Hematopoietic multipotent progenitor cell (in vitro differentiated cells): ENCODE results near the gene KHDC4. TPM values are rescaled to one million over a fixed set of nuclear protein-coding genes. Genes with fewer than 3 reads are reported as not detected.

Experiments used
- DNase-seq, 3 donors: peaks; one replicate each; pipeline ENCODE4 v3.0.0-alpha.2; 2011 to 2015; ENCODE audit warnings: low read depth in 2 of 3, low spot score in 2 of 3
- total RNA-seq: library from RNA; depleted of rRNA; stranded (reverse); fragments of >200 nt; gene quantifications from one replicate; pipeline ENCODE4 v1.2.3, GENCODE V29; 2012

Gene KHDC4
- total RNA-seq, 1 donor = 45.2 TPM

DNA sequence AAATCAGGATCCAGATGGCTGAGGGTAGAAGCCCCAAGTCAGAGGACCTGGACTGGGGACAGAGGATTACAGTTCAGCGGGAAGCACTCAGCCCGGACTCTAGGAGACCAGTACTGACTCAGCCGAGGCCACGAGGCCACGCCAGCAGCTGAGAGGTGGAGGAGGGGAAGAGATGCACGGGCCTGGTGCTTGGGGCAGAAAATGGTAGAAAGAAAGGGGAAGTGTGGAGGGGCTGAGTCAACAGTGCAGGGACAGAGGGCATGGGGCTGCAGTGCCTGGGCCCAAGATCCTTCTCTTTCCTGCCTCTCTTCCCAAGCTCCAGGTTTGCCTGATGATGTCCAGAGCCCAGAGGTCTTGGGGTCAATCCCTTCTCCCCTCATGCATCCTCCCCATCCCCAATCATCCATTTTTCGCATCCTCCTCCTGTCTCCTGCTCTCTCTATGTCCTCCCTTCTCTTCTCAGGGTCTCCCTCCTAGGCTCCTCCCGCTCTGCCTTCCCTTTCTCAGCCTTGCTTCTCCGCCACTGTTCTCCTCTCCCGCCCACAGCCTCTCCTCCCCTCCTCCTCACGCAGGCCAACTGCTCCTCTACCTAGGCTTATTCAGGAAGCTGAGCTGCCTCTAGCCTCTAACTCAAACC lies 36.4 kb upstream of the KHDC4 start:
- peak in 2 of 3 donors; percentile 87 to 88 for DNase-seq

DNA sequence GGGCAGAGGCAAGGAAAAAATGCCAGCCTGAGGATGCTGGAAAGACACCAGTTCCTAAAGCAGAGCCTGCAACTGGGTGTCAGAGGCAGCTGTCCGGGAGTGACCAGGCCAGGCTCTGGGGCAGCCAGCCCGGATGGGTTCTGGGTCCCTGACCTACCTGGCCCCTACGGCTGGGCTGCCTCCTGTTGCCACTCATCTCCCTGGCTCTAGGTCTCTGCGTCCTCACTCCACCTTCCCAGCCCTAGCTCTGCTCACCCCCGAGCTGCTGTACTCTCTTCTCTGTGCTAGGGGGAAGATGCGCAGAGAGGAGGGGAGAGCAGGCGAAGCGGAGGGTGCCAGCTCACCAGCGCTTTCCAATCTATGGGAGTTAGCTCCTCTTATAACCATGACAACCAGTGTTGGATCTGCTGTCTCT lies 35.2 kb upstream of the KHDC4 start:
- no peak for DNase-seq

DNA sequence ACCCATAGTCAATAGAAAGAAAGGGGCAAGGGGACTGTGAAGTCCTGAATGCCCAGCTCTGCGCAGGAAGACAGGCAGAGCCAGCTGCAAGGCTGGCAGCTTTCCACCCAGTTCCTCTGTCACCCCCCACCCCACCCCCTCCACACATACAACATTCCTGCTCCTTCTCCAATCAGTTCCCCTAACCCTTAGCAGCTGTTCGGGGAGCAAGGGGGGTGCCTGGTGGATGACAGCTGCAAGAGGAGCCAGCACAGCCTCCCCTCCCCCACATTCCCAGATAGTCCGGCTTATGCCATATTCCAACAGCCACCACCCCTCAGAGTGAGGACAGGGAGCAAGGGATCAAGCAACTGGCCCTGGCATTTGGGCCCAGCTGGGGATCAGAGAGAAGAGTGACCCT lies 34.5 kb upstream of the KHDC4 start:
- DNase-seq = no peak

DNA sequence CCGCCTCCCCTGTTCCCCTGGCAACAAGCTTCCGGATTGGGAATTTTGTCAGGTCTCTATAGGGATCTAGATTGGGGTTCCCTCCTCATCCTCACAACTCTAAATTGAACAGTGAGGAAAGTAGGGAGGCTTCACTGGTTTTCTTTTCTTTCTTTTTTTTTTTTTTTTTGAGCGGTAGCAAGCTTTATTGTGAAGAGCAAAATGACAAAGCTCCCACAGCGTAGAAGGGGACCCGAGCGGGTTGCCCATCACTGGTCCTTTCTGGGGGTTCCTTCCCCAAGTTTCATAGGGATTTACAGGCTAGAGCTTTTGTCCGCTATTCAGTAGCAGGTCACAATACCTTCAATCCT lies 33.8 kb upstream of the KHDC4 start:
- no peak for DNase-seq

DNA sequence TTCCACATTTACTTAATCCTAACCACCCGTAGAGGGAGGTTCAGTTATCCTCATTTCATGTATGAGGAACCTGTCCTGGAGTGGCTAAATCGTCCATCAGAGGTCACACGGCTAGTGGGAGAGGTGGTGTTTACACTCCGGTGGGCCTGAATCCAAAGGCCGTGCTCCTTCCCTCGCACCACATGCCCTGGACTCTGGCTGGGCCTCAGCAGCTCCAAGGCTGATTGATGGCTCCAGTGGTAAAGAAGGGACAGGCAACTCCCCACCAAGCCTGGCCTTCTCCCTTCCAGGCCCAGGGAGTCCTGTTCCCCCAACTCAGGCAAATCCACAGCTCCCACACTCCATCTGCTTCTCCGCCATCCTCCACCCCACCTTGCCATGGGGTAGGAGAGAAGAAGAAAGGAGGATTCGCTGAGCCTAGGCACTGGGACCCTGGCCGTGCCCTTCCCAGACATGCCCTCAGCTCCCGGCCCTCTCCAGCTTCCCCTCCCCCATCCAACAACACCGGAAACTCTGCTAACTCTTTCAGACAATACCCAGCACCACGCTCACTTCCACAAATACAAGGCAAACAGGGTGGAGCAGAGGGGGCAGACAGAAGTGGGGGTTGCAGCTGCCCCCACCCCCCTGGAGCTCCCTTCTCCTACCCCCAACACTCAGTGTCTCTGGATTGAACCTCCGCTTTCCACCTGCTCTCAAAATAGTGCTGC lies 33.3 kb upstream of the KHDC4 start:
- no peak for DNase-seq

DNA sequence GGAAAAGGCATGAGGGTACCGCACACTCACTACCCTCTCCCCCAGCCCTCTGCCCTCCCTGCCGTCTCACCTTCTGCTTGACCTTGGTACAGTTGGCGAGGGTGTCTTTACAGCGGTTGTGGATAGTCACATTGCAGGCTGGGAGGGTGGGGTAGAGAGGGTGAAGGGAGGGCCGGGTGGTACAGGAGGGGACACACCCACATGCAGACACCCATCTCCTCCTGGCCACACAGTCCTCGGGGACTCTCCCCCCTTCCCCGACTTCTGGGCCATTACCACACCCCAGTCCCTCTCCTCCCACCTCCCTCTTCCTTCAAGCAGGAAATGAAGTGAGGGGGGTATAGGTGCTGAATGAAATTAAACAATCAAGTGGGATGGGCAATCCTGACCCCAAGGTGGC lies 32.5 kb upstream of the KHDC4 start:
- DNase-seq = no peak

DNA sequence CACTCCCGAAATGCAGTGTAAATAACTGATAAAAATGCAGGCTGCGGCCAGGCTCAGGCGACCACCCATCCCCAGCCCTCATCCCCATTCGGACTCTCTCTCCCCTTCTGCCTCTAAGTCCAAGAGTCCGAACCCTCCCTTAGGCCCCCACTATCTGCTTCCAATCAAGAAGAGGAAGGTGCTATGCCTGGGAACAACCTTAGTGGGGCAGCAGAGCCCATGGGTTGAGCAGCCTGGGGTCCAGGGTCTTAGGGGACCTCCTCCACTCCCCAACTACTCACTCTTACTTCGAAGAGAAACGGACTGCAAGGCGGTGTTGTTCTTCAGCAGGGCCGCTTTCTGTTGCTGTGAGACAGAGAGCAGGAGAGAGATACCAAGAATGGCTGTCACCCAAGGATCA lies 31.9 kb upstream of the KHDC4 start:
- no peak for DNase-seq

DNA sequence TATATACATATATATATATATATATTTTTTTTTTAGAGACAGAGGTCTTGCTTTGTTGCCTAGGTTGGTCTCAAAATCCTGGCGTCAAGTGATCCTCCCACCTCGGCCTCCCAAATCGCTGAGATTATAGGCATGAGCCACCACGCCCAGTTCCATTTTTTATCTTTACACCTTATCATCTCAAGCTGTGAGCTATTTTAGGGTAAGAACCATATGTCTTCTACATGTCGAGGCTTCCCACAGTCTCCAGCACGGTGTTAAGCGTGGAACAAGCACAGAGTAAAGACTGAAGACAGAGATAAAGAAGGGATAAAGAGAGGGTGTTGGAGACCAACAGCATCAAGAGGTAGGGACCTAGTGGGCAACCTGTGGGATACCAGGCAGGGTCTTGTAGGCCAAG lies 30.0 kb upstream of the KHDC4 start:
- DNase-seq = no peak

DNA sequence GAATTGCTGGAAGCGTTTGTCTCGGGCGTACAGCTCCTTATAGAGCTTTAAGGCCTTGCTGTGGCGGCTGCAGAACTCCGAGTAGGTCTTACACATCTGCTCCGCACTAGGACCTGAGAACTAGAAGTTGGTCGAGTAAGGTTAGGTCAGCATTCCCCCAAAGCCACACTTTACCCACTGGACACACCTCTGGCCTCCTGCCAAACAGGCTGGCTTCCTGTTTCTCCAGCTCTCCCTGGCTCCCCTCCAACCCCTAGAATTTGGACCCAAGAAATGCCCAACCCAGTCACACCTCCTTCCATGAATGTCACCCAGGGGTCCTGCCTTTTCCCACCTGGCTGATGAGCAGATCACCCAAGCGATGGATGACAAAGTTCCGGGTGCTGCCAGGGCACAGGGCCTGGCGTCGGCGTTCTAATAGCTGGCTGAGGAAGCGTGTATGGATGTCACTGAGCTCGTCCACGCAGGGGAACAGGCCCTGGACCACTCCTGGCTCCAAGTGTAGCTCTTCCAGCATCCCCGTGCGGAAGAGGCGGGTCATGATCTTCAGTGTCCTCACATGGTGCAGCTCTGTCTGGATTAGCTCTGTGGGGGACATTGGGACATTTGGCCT lies 28.5 kb upstream of the KHDC4 start:
- no peak for DNase-seq

DNA sequence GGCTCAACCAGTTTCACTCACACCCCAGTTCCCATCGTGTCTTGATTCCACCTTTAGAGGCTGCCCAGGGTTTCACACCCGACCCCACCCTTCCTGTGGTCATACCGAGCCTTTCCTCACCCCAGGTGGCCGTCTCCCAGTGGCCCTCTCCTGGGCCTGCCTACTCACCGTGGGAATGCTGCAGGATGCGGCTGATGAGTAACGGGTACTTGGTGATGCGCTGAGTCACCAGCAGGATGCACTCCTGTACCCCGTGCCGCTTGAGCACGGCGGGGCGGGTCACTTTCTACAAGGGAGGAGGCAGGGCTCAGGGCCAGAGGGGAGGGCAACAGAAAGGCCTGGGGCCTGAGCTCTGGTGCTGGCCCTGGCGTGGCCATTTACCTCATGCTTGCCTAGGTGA lies 27.7 kb upstream of the KHDC4 start:
- DNase-seq = no peak

DNA sequence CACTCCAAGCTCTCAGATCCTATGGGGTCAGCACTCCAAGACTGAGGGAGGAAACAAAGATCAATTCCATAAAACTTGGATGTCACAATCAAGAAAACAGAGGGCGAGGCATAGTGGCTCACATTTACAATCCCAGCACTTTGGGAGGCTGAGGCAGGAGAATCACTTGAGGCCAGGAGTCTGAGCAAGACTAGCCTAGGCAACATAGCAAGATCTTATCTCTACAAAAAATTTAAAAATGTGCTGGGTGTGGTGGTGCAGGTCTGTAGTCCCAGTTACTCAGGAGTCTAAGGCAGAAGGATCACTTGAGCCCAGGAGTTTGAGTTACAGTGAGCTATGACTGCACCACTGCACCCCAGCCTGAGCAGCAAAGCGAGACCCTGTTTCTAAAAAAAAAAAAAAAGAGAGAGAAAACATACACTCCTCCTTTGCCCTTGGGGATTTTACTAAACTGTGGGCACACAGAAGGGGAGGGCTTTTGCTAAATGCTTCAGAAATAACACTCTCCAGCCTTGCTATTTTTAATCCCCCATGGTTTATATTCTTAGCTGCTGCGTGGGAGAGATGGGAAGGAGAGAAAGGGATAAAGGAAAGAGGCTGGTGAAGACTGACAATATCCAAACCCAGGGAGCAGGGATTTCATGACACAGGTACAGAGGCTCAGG lies 26.0 kb upstream of the KHDC4 start:
- no peak for DNase-seq

DNA sequence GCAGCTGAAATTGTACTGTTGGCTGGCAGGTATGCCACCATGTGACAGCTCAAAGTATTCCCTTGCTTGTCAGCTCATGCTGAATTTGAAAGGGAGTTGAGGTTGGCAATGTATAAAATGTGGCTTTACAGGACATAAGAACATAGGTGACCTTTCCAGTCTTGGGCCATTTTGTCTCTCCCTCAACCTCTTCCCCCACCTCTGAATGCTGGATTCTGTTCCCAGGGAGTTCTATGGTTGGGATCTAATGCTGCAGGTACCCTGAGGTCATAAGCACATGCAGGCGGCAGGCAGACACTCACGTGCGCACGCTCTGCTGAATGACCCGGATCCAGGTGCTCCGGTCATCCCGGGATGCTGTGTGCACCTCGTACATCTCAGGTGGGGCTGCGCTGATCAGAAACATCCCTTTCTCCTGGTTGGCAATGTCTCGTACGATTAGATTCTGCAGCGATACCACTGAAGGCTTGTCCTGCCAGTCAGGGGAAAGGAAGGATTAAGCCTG lies 23.2 kb upstream of the KHDC4 start:
- DNase-seq = no peak

DNA sequence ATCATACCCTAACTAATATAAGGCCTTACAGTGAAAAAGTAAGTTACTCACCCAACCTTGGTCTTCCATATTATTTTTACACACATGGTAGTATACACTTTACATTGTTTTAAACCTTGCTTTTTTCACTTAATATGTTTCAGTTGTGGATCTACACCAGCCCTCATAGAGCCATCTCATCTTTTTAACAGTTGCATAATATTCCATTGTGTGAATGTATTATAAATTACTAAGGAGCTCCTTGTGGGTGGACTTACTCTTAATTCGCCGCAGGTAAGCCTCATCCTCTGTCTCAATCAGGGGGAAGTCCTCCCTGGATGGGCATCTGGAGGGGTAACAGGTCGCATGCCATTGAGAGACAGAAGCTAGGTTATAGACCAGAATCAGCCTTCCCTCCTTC lies 20.4 kb upstream of the KHDC4 start:
- no peak for DNase-seq

DNA sequence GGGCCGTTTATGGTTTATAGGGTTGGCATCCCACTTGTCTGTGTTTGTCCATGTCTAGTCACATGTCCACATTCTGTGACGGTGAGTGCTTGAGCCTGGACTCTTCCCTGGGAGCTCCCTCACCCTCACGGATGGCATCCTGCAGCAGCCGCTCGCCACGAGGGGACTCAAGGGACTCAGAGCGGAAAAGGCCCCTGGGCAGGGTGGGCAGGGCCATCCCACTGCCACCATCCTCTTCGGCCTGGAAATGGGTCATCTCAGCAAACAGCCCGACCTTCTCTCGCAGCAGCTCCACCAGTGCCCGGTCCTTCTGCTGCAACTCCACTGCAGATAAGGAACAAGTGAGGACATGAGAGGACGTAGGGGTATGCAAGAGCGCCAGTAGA lies 18.3 kb upstream of the KHDC4 start:
- DNase-seq = no peak

DNA sequence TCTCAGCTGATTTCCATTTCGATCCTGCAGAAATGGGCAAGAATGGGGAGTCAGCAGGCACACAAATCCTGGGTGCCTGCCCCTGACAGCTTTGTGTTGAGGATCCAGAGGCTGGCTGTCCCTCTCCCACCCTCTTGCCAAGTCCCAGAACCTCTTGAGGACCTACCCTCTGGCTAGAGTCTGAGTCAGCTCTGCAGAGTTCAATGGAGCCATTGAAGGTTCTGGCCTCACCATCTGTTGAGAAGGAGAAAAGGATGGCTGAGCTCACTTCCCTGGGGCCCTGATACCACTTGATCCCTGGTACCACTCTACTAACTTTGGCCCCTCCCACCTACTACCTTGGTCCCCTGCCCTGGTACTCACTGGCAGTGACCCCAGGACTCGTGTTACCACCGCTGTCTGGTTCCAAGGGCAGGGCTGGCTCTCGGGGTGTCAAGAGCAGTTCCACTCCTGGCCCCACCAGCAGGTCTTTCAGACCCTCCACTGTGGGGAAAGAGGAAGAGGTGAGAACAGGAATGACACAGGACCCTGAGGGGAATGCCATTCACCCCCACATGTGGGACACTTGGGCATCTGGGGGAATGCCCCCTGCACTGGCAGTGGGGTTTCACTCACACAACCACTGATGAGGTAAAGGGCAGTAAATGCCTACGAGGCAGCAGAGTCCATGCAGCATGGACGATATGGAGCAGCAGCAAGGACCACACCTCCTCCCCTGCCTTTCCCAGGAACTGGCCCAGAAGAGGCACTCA lies 17.7 kb upstream of the KHDC4 start:
- no peak for DNase-seq

DNA sequence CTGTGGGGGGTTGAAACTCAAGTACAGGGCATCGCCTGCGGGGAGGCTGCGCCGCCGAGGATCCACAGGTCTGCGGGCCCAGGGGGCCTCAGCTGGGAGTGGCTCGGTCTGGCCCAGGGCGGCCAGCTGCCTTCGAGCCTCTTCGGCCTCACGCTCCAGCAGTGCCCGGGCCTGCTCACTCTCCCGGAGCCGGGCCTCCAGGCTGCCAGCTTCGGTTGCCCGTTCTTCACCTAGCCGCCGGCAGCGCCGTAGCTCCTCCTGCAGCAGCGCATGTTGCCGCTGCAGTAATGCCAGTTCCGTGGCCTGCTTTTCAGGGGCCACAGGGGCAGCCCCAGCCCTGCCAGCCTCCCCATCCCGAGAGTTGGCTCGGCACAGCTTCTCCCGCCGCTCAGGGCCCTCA lies 16.6 kb upstream of the KHDC4 start:
- no peak for DNase-seq

DNA sequence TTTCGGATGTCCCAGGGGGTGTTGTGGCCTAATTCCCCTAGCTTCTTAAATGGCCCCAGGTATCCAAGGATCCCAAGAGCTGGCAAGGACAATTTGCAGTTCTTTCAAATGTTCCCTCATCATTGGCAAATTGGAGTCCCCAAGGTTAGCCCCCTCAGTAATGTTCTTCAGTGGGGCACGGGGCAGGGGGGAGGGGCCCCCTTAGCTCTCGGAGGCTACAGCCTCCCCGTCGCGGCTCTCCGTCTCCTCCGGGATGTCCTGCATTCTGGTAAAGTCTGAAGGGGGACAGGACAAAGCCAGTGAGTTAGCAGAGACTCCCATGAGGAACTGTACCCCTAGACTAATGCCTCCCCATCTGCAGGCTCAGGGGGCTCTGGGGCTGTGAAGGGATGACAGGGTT lies 13.5 kb upstream of the KHDC4 start:
- no peak for DNase-seq

DNA sequence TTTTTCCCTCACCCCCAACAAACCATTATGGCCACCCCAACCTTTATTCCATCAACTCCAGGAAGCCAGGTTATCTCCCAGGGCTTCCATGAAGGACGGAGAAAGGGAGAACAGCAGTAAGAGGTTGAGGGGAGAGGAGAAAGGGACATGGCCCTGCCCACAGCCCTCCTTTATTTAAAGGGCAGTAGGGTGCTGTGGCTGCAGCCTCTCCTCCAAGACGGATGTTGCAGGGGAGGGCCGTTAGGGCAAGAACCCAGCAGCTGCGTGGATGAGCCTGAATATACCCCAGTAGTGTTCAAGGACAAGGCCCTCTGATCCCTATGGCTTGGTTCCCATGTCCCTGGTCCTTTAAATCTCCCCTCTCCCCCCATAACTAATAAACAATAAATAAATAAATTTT lies 13.1 kb upstream of the KHDC4 start:
- no peak for DNase-seq

DNA sequence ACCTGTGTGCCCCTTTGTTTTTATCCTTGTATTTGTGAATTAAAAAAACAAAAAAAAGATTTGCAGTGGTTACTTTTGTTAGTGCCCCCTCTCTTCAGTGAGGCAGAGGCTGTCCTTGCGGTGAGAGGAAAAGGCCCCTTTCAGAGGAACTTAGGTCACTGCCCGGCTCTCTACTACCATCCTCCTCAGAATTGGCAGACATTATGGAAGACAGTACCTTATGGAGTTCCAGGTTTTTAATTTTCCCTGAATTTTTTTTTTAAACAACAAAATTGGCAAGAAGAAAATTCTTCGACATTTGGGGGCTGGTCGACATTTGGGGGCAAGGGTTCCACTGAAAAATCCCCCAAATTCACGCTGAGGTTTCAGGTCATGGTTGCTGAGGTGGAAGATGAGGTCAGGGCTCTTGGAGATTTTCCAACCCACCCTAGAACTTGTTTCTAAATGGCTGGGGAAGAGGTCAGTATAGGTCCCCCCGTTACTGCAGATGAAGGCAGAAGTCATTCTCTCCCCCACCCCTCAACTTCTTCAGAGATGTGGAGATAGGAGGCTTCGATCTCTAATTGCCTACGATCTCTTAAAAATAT lies 12.5 kb upstream of the KHDC4 start:
- no peak for DNase-seq

DNA sequence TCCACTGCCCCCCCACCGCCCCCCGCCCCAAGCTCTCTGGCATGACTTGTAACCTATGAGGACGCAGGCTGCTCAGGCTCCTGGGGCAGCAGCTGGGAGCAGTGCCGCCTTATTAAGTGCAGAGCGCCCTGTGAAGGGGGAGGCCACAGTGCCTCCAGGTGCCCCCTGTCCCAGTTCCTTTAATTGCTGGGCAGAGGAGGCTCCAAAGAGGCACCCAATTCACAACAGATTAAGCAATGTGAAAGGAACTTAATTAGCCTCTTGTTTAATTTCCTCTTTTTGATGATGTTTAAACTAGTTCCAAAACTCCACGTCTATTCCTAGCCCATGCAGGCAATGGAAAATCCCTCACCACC lies 10.2 kb upstream of the KHDC4 start:
- DNase-seq = no peak
